CD4-positive, alpha-beta T cell (primary cell): ENCODE results near the gene SCGB3A1. TPM values are rescaled to one million over a fixed set of nuclear protein-coding genes. Genes with fewer than 3 reads are reported as not detected.

ENCODE experiments used
- ATAC-seq: fragments of 200-7000 bp; cut with Tn5 transposase; one replicate; pipeline ENCODE4 v1.10.0; 2022; ENCODE audit warnings: mild to moderate bottlenecking; ENCODE audit not compliant: poor library complexity
- CTCF ChIA-PET: fragments of 350-600 bp; sonication (Branson Sonifier 250); formaldehyde crosslinking; loops from one replicate; lab custom pipeline; 2021; ENCODE audit warnings: antibody characterized with exemption, inconsistent platforms; lab: Charles Lee
- POLR2A ChIA-PET: fragments of 350-600 bp; sonication (Branson Sonifier 250); formaldehyde crosslinking; loops from one replicate; lab custom pipeline; 2021; ENCODE audit warnings: antibody characterized with exemption, inconsistent platforms; lab: Charles Lee
- DNase-seq, 14 experiments: peaks; one replicate each; pipeline ENCODE4 v3.0.0-alpha.2; 2013 to 2020; ENCODE audit warnings: mixed read lengths in 2 of 14
- H3K27ac ChIP-seq, 2 donors: one replicate each; pipeline versions ENCODE4 v1.5.1 to v1.7.0; 2013; ENCODE audit warnings: low read length in 2 of 2, low read depth in 1 of 2, mild to moderate bottlenecking in 1 of 2
- H3K27me3 ChIP-seq, 2 experiments: 1 replicate in 1 of 2; 2 replicates in 1 of 2; pipeline versions ENCODE4 v1.6.1 to v1.7.0; 2013; ENCODE audit warnings: low read length in 2 of 2, control low read depth in 1 of 2, mild to moderate bottlenecking in 1 of 2, moderate library complexity in 1 of 2; ENCODE audit not compliant: insufficient read depth in 2 of 2, control insufficient read depth in 1 of 2
- H3K36me3 ChIP-seq: one replicate; pipeline ENCODE4 v1.6.1; 2013; ENCODE audit warnings: low read length, control low read depth; ENCODE audit not compliant: insufficient read depth
- H3K4me1 ChIP-seq: one replicate; pipeline ENCODE4 v1.6.1; 2013; ENCODE audit warnings: low read length, control low read depth; ENCODE audit not compliant: insufficient read depth
- H3K4me3 ChIP-seq: one replicate; pipeline ENCODE4 v1.5.1; 2013; ENCODE audit warnings: mild to moderate bottlenecking, low read length, moderate library complexity
- H3K9me3 ChIP-seq, 2 experiments: 1 replicate in 1 of 2; 2 replicates in 1 of 2; pipeline versions ENCODE4 v1.6.1 to v1.7.0; 2013; ENCODE audit warnings: low read length in 2 of 2, mild to moderate bottlenecking in 2 of 2, control low read depth in 1 of 2, moderate library complexity in 1 of 2; ENCODE audit not compliant: control insufficient read depth in 1 of 2, insufficient read depth in 1 of 2
- H3K27ac Mint-ChIP-seq: one replicate; pipeline ENCODE4 v1.8.0; 2020; ENCODE audit warnings: mixed read lengths
- H3K27me3 Mint-ChIP-seq: one replicate; pipeline ENCODE4 v1.8.0; 2021; ENCODE audit warnings: mixed read lengths
- H3K36me3 Mint-ChIP-seq: one replicate; pipeline ENCODE4 v1.8.0; 2021; ENCODE audit warnings: low read depth, mixed read lengths
- H3K4me1 Mint-ChIP-seq: one replicate; pipeline ENCODE4 v1.8.0; 2021; ENCODE audit warnings: low read depth, mixed read lengths
- H3K4me3 Mint-ChIP-seq: one replicate; pipeline ENCODE4 v1.8.0; 2020; ENCODE audit warnings: mild to moderate bottlenecking, mixed read lengths
- H3K9me3 Mint-ChIP-seq: one replicate; pipeline ENCODE4 v1.8.0; 2020; ENCODE audit warnings: mixed read lengths
- intact Hi-C, 2 experiments: fragments of 100-400 bp; cut with DNase I in 1 of 2; cut with micrococcal nuclease in 1 of 2; formaldehyde crosslinking; loops; one replicate each; pipeline versions ENCODE4 v1.15.1 to v1.9.0; 2023 to 2025; cut with DNase I, micrococcal nuclease
- total RNA-seq, 174 experiments: library from RNA in 2 of 174; stranded (reverse) in 2 of 174; gene quantifications; one replicate each; pipeline ENCODE4 v1.2.3 and lab custom pipeline; 2021 to 2026
- TF ChIP-seq, protein P1 (sequence below): fragments of 200-600 bp; IDR thresholded peaks from one replicate; pipeline ENCODE4 v1.8.0; 2022; ENCODE audit warnings: antibody characterized with exemption, mild to moderate bottlenecking

The SCGB3A1 gene
- total RNA-seq, 2 experiments from 2014 or later: not detected

DNA sequence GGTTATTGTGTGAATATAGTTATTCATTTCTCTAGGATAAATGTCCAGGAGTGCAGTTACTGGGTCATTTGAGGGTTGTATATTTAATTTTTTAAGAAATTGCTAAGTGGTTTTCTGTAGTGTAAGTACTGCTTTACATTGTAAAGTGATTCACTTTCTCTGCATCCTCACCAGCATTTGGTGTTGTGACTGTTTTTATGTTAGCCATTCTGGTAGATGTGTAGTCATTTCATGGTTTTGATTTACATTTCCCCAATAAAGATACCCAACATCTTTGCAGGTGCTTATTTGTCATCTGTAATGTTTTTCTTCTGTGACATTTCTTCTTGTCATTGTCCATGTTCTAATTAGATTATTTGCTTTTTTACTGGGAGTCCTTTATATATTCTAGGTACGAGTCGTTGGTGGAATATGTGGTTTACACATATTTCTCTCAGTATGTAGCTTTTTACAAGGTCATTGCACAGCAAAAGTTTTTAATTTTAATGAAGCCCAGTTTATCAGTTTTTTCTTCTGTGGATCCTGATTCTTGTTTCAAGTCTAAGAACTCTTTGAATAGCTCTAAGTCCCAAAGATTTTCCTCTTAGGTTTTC is 34.0 kb downstream of the SCGB3A1 start:
- ChIA-PET POLR2A (no interaction called here), CTCF (no interaction called here)
- Histone ChIP-seq H3K4me1 (no peaks in the 10 kb centered on the region), H3K27ac (no peak overlapping the region), H3K36me3 (peaks cover 35% of the 10 kb centered on the region), H3K4me3 (no peak overlapping the region), H3K9me3 (no peaks in the 10 kb centered on the region), H3K27me3 (no peaks in the 10 kb centered on the region)
- ATAC-seq: no peak
- Mint-ChIP-seq H3K36me3 (peaks cover 91% of the 10 kb centered on the region), H3K4me1 (peaks cover 20% of the 10 kb centered on the region), H3K27me3 (no peaks in the 10 kb centered on the region), H3K9me3 (no peaks in the 10 kb centered on the region), H3K4me3 (no peak overlapping the region), H3K27ac (no peak overlapping the region)
- intact Hi-C loops: no loop called here
- no peak for DNase-seq
- TF ChIP-seq, protein P1, sequence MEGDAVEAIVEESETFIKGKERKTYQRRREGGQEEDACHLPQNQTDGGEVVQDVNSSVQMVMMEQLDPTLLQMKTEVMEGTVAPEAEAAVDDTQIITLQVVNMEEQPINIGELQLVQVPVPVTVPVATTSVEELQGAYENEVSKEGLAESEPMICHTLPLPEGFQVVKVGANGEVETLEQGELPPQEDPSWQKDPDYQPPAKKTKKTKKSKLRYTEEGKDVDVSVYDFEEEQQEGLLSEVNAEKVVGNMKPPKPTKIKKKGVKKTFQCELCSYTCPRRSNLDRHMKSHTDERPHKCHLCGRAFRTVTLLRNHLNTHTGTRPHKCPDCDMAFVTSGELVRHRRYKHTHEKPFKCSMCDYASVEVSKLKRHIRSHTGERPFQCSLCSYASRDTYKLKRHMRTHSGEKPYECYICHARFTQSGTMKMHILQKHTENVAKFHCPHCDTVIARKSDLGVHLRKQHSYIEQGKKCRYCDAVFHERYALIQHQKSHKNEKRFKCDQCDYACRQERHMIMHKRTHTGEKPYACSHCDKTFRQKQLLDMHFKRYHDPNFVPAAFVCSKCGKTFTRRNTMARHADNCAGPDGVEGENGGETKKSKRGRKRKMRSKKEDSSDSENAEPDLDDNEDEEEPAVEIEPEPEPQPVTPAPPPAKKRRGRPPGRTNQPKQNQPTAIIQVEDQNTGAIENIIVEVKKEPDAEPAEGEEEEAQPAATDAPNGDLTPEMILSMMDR: no peak

DNA sequence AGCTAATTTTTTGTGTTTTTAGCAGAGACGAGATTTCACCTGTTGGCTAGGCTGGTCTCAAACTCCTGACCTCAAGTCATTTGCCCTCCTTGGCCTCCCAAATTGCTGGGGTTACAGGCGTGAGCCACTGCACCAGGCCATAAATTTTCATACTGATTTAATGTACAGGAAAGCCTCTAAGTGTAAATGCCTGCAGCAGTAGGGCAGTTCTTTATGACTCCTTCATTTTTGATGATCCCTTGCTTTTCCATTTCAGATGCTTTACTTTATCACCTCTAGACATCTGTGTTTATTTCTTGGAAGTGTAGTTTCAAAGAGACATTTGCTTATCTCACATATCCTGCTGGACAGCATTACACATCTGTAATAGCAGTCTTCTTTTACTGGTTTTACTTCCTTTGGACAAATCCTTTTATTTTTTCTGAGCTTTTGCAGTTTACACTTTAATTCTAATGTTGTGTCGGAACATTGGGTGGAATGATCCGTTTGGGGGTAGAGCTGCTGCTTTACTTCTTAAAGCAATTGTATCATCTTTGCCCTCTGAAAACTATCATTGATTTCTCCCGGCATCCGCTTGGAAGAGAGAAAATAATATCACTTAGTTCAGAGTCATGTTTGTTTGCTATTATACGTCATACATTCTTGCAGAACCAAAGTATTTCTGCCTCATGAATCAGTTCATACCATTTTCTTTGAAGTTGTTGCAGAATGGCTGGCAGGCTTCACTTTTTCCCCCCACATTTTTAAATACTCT is 36.0 kb downstream of the SCGB3A1 start:
- no peaks in the 10 kb centered on the region for H3K27me3 Mint-ChIP-seq
- CTCF ChIA-PET: interaction anchor here (1.1 kb wide), 1 partner anchor 13 kb away, joined by 4 read pairs; no protein-coding TSS in a partner anchor
- H3K27ac Mint-ChIP-seq: no peak overlapping the region

DNA sequence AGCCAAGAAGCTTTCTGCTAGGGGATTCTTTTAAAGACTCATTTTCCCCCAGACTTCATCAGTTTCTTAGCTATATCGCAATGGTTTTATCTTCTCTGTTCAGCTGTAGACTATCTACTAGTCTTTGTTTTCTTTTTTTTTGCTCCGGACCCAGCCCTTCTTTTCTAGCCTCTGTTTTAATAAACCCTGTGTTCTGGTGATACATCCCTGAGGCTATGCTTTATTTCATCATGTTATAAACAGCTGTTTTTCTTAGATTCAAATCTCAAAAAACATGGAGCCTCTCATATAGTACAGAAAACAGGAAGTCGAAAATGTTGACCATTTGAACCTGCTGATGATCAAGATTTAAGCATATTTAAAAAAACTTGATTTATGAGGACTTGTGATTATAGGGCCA is 37.8 kb downstream of the SCGB3A1 start:
- Histone ChIP-seq H3K4me3 (no peak overlapping the region), H3K27ac (no peak overlapping the region), H3K27me3 (no peaks in the 10 kb centered on the region), H3K36me3 (peaks cover 47% of the 10 kb centered on the region), H3K4me1 (no peaks in the 10 kb centered on the region), H3K9me3 (no peaks in the 10 kb centered on the region)
- no peak overlapping the region for H3K4me3 Mint-ChIP-seq
- no peak for DNase-seq
- H3K4me1 Mint-ChIP-seq: peaks cover 1% of the 10 kb centered on the region
- ChIA-PET CTCF (no interaction called here), POLR2A (interaction anchor here (0.6 kb wide), 1 partner anchor 371 kb away, joined by 3 read pairs; no protein-coding TSS in a partner anchor)
- H3K9me3 Mint-ChIP-seq: no peaks in the 10 kb centered on the region
- no peaks in the 10 kb centered on the region for H3K27me3 Mint-ChIP-seq
- H3K27ac Mint-ChIP-seq: no peak overlapping the region
- H3K36me3 Mint-ChIP-seq: peaks cover 91% of the 10 kb centered on the region
- TF ChIP-seq, protein P1: no peak
- no peak for ATAC-seq
- intact Hi-C loops: no loop called here

More for the DNA sequence above, 36.0 kb downstream of the SCGB3A1 start:
- peaks cover 42% of the 10 kb centered on the region for H3K36me3 ChIP-seq
- Mint-ChIP-seq H3K36me3 (peaks cover 93% of the 10 kb centered on the region), H3K4me1 (peaks cover 11% of the 10 kb centered on the region), H3K9me3 (no peaks in the 10 kb centered on the region), H3K4me3 (no peak overlapping the region)
- POLR2A ChIA-PET: no interaction called here
- DNase-seq (no peak), ATAC-seq (no peak)
- no peaks in the 10 kb centered on the region for H3K9me3 ChIP-seq
- no peaks in the 10 kb centered on the region for H3K27me3 ChIP-seq
- no peak overlapping the region for H3K4me3 ChIP-seq
- H3K27ac ChIP-seq: no peak overlapping the region
- TF ChIP-seq, protein P1: no peak
- H3K4me1 ChIP-seq: no peaks in the 10 kb centered on the region
- intact Hi-C loops: no loop called here
